Fibroblast of villous mesenchyme (primary cell): ENCODE results near the gene CPT2. TPM values are rescaled to one million over a fixed set of nuclear protein-coding genes. Genes with fewer than 3 reads are reported as not detected.

Source experiments
- DNase-seq: peaks from one replicate; pipeline ENCODE4 v3.0.0-alpha.2; 2010; ENCODE audit warnings: low read depth
- H3K4me3 ChIP-seq: 2 replicates; pipeline ENCODE4 v1.5.1; 2011; ENCODE audit warnings: low read depth, mild to moderate bottlenecking, low read length
- total RNA-seq: library from RNA; depleted of rRNA; stranded (reverse); fragments of >200 nt; gene quantifications from 2 replicates; pipeline ENCODE4 v1.2.3, GENCODE V29; 2012
- TF ChIP-seq, protein P1 (sequence below): IDR thresholded peaks from 2 replicates; pipeline ENCODE4 v1.5.1; 2012; ENCODE audit warnings: low read depth, mild to moderate bottlenecking, low read length; ENCODE audit not compliant: insufficient read depth

Gene CPT2
- total RNA-seq, 1 donor: 19.0 TPM

DNA sequence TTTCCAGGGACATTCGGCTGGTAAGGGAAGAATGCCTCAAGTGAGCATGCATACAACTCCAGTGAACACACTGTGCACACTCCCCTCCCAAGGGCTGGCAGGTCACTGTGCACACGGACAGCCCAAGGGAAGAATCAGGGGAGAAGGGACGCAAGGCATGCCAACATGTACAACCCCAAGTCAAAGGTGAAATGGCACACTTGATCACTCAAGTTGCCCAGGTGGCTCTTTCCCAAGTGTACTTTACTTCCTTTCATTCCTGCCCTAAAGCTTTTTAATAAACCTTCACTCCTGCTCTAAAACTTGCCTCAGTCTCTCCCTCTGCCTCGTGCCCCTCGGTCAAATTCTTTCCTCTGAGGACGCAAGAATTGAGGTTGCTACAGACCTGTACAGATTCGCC is 40.7 kb upstream of the CPT2 start:
- no peak overlapping the region for H3K4me3 ChIP-seq
- TF ChIP-seq, protein P1, sequence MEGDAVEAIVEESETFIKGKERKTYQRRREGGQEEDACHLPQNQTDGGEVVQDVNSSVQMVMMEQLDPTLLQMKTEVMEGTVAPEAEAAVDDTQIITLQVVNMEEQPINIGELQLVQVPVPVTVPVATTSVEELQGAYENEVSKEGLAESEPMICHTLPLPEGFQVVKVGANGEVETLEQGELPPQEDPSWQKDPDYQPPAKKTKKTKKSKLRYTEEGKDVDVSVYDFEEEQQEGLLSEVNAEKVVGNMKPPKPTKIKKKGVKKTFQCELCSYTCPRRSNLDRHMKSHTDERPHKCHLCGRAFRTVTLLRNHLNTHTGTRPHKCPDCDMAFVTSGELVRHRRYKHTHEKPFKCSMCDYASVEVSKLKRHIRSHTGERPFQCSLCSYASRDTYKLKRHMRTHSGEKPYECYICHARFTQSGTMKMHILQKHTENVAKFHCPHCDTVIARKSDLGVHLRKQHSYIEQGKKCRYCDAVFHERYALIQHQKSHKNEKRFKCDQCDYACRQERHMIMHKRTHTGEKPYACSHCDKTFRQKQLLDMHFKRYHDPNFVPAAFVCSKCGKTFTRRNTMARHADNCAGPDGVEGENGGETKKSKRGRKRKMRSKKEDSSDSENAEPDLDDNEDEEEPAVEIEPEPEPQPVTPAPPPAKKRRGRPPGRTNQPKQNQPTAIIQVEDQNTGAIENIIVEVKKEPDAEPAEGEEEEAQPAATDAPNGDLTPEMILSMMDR: no peak
- no peak for DNase-seq

DNA sequence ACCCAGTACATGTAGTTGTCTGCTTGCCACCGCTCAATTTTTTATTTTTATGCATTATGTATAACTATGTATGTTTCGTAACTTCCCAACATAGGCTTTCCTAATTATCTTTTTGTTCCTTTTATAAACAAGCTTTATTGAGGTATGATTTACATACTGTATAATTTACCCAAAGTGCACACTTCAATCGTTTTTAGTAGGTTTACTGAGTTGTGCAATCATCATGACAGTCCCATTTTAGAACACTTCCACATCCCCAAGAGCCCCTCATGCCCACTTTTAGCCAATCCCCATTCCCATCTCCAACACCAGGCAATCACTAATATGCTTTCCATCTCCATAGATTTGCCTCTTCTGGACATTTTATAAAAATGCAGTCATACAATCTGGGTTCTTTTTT is 39.8 kb upstream of the CPT2 start:
- no peak for DNase-seq
- TF ChIP-seq, protein P1: no peak
- no peak overlapping the region for H3K4me3 ChIP-seq

DNA sequence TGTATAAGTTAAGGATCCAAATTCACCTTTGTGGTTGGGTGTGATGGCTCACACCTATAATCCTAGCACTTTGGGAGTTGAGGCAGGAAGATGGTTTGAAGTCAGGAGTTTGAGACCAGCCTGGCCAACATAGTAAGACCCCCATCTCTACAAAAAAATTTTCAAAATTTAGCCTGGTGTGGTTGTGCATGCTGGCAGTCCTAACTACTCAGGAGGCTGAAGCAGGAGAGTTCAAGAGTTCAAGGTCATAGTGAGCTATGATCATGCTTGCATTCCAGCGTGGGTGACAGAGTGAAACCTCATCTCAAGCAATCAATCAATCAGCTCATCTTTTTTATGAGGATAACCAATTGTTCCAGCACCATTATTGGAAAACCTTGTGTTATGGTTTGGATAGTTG is 37.7 kb upstream of the CPT2 start:
- H3K4me3 ChIP-seq: no peak overlapping the region
- no peak for DNase-seq
- TF ChIP-seq, protein P1: no peak

DNA sequence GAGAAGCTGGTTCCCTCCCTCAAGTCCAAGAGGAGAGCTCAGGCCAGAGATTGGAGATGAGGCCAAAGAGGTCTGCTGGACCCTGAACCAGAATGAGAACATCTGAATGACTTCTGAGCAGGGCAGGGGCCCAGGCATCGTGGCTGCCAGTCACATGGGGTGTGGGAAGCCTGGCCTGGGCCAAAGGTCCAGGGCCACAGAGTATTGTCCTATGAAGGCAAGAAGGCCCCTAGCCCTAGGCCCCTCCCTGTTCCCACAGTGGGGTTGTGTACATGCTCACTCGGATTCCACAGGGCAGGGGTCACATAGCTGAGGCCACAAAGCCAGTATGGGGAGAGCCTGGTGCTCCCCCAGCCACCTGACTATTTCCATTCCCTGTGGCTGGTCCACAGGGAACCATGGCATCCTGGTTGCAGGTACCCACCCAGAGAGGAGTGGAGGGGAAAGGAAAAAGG is 35.7 kb upstream of the CPT2 start:
- no peak overlapping the region for H3K4me3 ChIP-seq
- DNase-seq: peak; percentile 41
- TF ChIP-seq, protein P1: no peak

DNA sequence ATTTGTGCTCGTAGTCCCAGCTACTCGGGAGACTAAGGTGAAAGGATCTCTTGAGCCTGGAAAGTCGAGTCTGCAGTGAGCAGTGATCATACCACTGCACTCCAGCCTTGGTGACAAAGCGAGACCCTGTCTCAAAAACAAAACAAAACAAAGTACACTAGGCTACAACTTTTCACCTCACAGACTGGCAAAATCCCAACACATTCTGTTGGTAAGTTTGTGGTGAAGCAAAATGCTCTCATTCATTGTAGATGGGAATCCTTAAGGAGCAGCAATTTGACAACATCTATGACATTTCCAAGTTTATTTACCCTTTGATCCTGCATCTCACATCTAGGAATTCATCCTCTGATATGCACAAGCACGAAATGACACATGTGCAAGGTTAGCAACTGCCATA is 34.0 kb upstream of the CPT2 start:
- H3K4me3 ChIP-seq: no peak overlapping the region
- TF ChIP-seq, protein P1: no peak
- DNase-seq: no peak

DNA sequence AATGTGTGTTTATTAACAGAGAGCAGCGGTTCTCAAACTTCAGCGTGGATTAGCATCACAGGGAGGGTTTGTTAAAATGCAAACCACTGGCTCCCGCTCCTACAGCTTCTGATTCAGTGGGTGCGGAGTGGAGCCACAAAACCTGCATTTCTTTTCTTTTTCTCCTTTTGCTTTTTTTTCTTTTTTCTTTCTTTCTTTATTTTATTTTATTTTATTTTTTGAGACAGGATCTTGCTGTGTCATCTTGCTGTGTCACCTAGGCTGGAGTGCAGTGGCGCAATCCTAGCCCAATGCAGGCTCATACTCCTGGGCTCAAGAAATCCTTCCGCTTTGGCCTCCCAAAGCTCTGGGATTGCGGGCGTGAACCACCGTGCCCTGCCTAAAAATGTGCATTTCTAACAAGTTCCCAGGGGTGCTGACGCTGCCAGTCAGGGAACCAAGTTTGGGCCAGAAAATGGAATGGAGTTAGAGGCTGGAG is 33.3 kb upstream of the CPT2 start:
- TF ChIP-seq, protein P1: no peak
- no peak overlapping the region for H3K4me3 ChIP-seq
- peak; percentile 46 for DNase-seq

DNA sequence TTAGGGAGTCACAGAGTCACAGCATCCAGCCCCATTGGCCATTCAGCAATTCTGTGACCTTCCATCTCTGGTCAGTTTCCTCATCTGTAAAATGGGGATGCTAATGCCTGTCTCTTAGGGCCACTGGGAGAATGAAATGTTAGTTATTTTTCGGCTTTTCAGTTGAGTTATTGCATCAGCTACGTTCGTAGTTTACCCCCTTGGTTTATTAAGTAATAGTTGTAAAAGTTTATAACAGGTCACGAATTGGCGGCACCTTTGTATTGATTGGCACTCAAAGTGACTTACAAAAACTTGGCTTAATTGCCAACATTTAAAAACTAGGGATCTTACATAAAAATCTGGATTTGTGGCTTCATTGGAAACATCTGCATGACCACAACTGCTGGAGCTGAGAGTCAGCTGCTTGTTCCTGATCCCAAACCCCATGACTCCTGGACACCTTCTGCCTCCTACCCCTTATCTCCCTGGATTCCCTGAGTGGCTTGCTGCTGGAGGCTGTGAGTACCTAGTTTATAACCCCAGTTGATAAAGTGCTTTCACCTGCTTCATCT is 31.1 kb upstream of the CPT2 start:
- peak; percentile 54 for DNase-seq

More for the DNA sequence above, 31.1 kb upstream of the CPT2 start:
- TF ChIP-seq, protein P1: no peak
- no peak overlapping the region for H3K4me3 ChIP-seq
